ENCODE results near the gene CNKSR3.

The CNKSR3 gene

GRCh38 chr6:154394571-154394970 is 115.9 kb downstream of the CNKSR3 start:
- in situ Hi-C loops (cut with HindIII; ENCODE audit: low sequenced_read_pairs): no loop called here

GRCh38 chr6:154390034-154390433 is 120.5 kb downstream of the CNKSR3 start:
- in situ Hi-C loops (cut with HindIII; ENCODE audit: low sequenced_read_pairs): no loop called here

- in situ Hi-C loops (cut with HindIII; ENCODE audit: low sequenced_read_pairs): no loop called here
These were observed 121.7 kb downstream of the CNKSR3 start for GRCh38 chr6:154388803-154389202.

GRCh38 chr6:154386848-154387717 is 123.4 kb downstream of the CNKSR3 start:
- in situ Hi-C loops (cut with HindIII; ENCODE audit: low sequenced_read_pairs): no loop called here

- in situ Hi-C loops (cut with HindIII; ENCODE audit: low sequenced_read_pairs): no loop called here
These were observed 126.3 kb downstream of the CNKSR3 start for GRCh38 chr6:154384191-154384590.

- in situ Hi-C loops (cut with HindIII; ENCODE audit: low sequenced_read_pairs): no loop called here
These were observed 127.2 kb downstream of the CNKSR3 start for GRCh38 chr6:154383273-154383672.

GRCh38 chr6:154382740-154383139 is 127.7 kb downstream of the CNKSR3 start:
- in situ Hi-C loops (cut with HindIII; ENCODE audit: low sequenced_read_pairs): no loop called here

- in situ Hi-C loops (cut with HindIII; ENCODE audit: low sequenced_read_pairs): no loop called here
These were observed 128.9 kb downstream of the CNKSR3 start for GRCh38 chr6:154381548-154381947.

- in situ Hi-C loops (cut with HindIII; ENCODE audit: low sequenced_read_pairs): no loop called here
These were observed 129.7 kb downstream of the CNKSR3 start for GRCh38 chr6:154380741-154381140.

GRCh38 chr6:154379585-154379984 is 130.9 kb downstream of the CNKSR3 start:
- in situ Hi-C loops (cut with HindIII; ENCODE audit: low sequenced_read_pairs): no loop called here

- in situ Hi-C loops (cut with HindIII; ENCODE audit: low sequenced_read_pairs): no loop called here
These were observed 132.0 kb downstream of the CNKSR3 start for GRCh38 chr6:154378518-154378917.

- in situ Hi-C loops (cut with HindIII; ENCODE audit: low sequenced_read_pairs): no loop called here
These were observed 132.8 kb downstream of the CNKSR3 start for GRCh38 chr6:154377726-154378125.

- in situ Hi-C loops (cut with HindIII; ENCODE audit: low sequenced_read_pairs): no loop called here
These were observed 136.5 kb downstream of the CNKSR3 start for GRCh38 chr6:154373971-154374370.

- in situ Hi-C loops (cut with HindIII; ENCODE audit: low sequenced_read_pairs): no loop called here
These were observed 139.2 kb downstream of the CNKSR3 start for GRCh38 chr6:154371281-154371680.

GRCh38 chr6:154370545-154370944 is 139.9 kb downstream of the CNKSR3 start:
- in situ Hi-C loops (cut with HindIII; ENCODE audit: low sequenced_read_pairs): no loop called here

GRCh38 chr6:154367839-154368695 is 142.4 kb downstream of the CNKSR3 start:
- in situ Hi-C loops (cut with HindIII; ENCODE audit: low sequenced_read_pairs): no loop called here

- in situ Hi-C loops (cut with HindIII; ENCODE audit: low sequenced_read_pairs): no loop called here
These were observed 143.1 kb downstream of the CNKSR3 start for GRCh38 chr6:154367336-154367735.

- in situ Hi-C loops (cut with HindIII; ENCODE audit: low sequenced_read_pairs): no loop called here
These were observed 146.7 kb downstream of the CNKSR3 start for GRCh38 chr6:154363821-154364220.

- in situ Hi-C loops (cut with HindIII; ENCODE audit: low sequenced_read_pairs): no loop called here
These were observed 149.0 kb downstream of the CNKSR3 start for GRCh38 chr6:154361476-154361875.

GRCh38 chr6:154360476-154360875 is 150.0 kb downstream of the CNKSR3 start:
- in situ Hi-C loops (cut with HindIII; ENCODE audit: low sequenced_read_pairs): no loop called here

GRCh38 chr6:154359679-154360078 is 150.8 kb downstream of the CNKSR3 start:
- in situ Hi-C loops (cut with HindIII; ENCODE audit: low sequenced_read_pairs): no loop called here

GRCh38 chr6:154359161-154359574 is 151.3 kb downstream of the CNKSR3 start:
- in situ Hi-C loops (cut with HindIII; ENCODE audit: low sequenced_read_pairs): no loop called here
